ENCODE measurements around the gene MICAL3. TPM values are rescaled to one million over a fixed set of nuclear protein-coding genes. Genes with fewer than 3 reads are reported as not detected.

MICAL3 gene
- total and polyA plus RNA-seq, 2 donors = 2.7 to 4.0 TPM

- H3K4me3 ChIP-seq (ENCODE audit: low read length in 2 of 2) = no peak overlapping the region
- no peaks in the 10 kb centered on the region for H3K9me3 ChIP-seq (ENCODE audit: control insufficient read depth in 2 of 2, insufficient read depth in 1 of 2, low read length in 1 of 2)
- no peaks in the 10 kb centered on the region for H3K27me3 ChIP-seq (ENCODE audit: control insufficient read depth in 2 of 2, insufficient read depth in 1 of 2, low read length in 1 of 2)
- H3K27ac ChIP-seq (ENCODE audit: low read depth in 1 of 2, low read length in 1 of 2) = no peak overlapping the region
- H3K4me1 ChIP-seq (ENCODE audit: control insufficient read depth in 2 of 2, insufficient read depth in 2 of 2, low read length in 2 of 2) = peaks cover 0 to 7% of the 10 kb centered on the region in 2 donors
- WGBS = 84% methylated on average over 13 of the region's 13 CpGs
- no peaks in the 10 kb centered on the region for H3K36me3 ChIP-seq (ENCODE audit: control insufficient read depth in 2 of 2, insufficient read depth in 2 of 2, low read length in 1 of 2)
- no peak for DNase-seq (ENCODE audit: low read depth in 6 of 9, low spot score in 9 of 9)
Observed at GRCh38 chr22:17916226-17916889, 108.0 kb downstream of the MICAL3 start.

DNA sequence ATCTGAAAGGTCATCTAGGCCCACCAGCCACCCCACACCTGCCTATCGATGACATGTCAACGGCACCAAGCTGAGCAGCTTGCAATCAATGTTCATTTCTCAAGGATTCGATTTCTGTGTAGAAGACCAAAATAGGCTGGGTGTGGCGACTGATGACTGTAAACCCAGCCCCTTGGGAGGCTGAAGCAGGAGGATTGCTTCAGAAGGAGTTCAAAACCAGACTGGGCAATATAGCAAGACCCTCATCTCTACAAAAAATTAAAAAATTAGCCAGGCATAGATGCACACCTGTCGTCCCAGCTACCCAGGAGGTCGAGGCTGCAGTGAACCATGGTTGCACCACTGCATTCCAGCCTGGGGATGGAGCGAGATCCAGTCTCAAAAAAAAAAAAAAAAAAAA lies 108.7 kb downstream of the MICAL3 start:
- Histone ChIP-seq H3K27ac (ENCODE audit: low read depth in 1 of 2, low read length in 1 of 2) (no peak overlapping the region), H3K27me3 (ENCODE audit: control insufficient read depth in 2 of 2, insufficient read depth in 1 of 2, low read length in 1 of 2) (no peaks in the 10 kb centered on the region), H3K36me3 (ENCODE audit: control insufficient read depth in 2 of 2, insufficient read depth in 2 of 2, low read length in 1 of 2) (no peaks in the 10 kb centered on the region), H3K9me3 (ENCODE audit: control insufficient read depth in 2 of 2, insufficient read depth in 1 of 2, low read length in 1 of 2) (no peaks in the 10 kb centered on the region), H3K4me1 (ENCODE audit: control insufficient read depth in 2 of 2, insufficient read depth in 2 of 2, low read length in 2 of 2) (peaks cover 0 to 8% of the 10 kb centered on the region in 2 donors), H3K4me3 (ENCODE audit: low read length in 2 of 2) (no peak overlapping the region)
- 94% methylated on average over 7 of the region's 7 CpGs for WGBS
- DNase-seq (ENCODE audit: low read depth in 6 of 9, low spot score in 9 of 9) = no peak

DNA sequence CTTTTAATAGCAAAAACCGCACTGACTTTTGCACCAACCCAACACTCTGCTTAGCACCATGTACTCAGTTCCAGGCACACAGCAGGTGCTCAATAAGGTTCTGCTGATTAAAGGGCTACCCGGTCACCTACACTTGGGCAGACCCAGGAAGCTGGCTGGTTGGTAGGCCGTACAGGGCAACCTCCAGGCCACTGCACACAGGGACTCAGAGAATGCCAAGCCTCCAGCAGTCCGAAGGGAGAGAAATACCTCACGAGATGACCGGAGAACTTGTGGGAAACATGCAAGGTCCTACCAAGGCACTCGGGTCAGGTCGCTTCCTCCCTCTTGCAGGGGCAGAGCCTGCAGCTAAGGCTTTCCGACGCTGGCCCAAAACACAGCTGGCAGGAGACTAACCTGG lies 109.2 kb downstream of the MICAL3 start:
- DNase-seq (ENCODE audit: low read depth in 6 of 9, low spot score in 9 of 9) = no peak
- H3K4me3 ChIP-seq (ENCODE audit: low read length in 2 of 2) = no peak overlapping the region
- H3K4me1 ChIP-seq (ENCODE audit: control insufficient read depth in 2 of 2, insufficient read depth in 2 of 2, low read length in 2 of 2) = peaks cover 0 to 11% of the 10 kb centered on the region in 2 donors
- no peak overlapping the region for H3K27ac ChIP-seq (ENCODE audit: low read depth in 1 of 2, low read length in 1 of 2)
- H3K9me3 ChIP-seq (ENCODE audit: control insufficient read depth in 2 of 2, insufficient read depth in 1 of 2, low read length in 1 of 2) = no peaks in the 10 kb centered on the region
- no peaks in the 10 kb centered on the region for H3K36me3 ChIP-seq (ENCODE audit: control insufficient read depth in 2 of 2, insufficient read depth in 2 of 2, low read length in 1 of 2)
- no peaks in the 10 kb centered on the region for H3K27me3 ChIP-seq (ENCODE audit: control insufficient read depth in 2 of 2, insufficient read depth in 1 of 2, low read length in 1 of 2)
- 94% methylated on average over 10 of the region's 10 CpGs for WGBS

GRCh38 chr22:17914474-17914873 lies 109.9 kb downstream of the MICAL3 start:
- Histone ChIP-seq H3K9me3 (ENCODE audit: control insufficient read depth in 2 of 2, insufficient read depth in 1 of 2, low read length in 1 of 2) (no peaks in the 10 kb centered on the region), H3K36me3 (ENCODE audit: control insufficient read depth in 2 of 2, insufficient read depth in 2 of 2, low read length in 1 of 2) (no peaks in the 10 kb centered on the region), H3K4me1 (ENCODE audit: control insufficient read depth in 2 of 2, insufficient read depth in 2 of 2, low read length in 2 of 2) (peaks cover 0 to 5% of the 10 kb centered on the region in 2 donors), H3K27me3 (ENCODE audit: control insufficient read depth in 2 of 2, insufficient read depth in 1 of 2, low read length in 1 of 2) (no peaks in the 10 kb centered on the region), H3K27ac (ENCODE audit: low read depth in 1 of 2, low read length in 1 of 2) (no peak overlapping the region), H3K4me3 (ENCODE audit: low read length in 2 of 2) (no peak overlapping the region)
- no peak for DNase-seq (ENCODE audit: low read depth in 6 of 9, low spot score in 9 of 9)
- 90% methylated on average over 3 of the region's 3 CpGs for WGBS

- Histone ChIP-seq H3K27me3 (ENCODE audit: control insufficient read depth in 2 of 2, insufficient read depth in 1 of 2, low read length in 1 of 2) (no peaks in the 10 kb centered on the region), H3K9me3 (ENCODE audit: control insufficient read depth in 2 of 2, insufficient read depth in 1 of 2, low read length in 1 of 2) (no peaks in the 10 kb centered on the region), H3K36me3 (ENCODE audit: control insufficient read depth in 2 of 2, insufficient read depth in 2 of 2, low read length in 1 of 2) (no peaks in the 10 kb centered on the region), H3K4me3 (ENCODE audit: low read length in 2 of 2) (no peak overlapping the region), H3K27ac (ENCODE audit: low read depth in 1 of 2, low read length in 1 of 2) (no peak overlapping the region), H3K4me1 (ENCODE audit: control insufficient read depth in 2 of 2, insufficient read depth in 2 of 2, low read length in 2 of 2) (peaks cover 0 to 5% of the 10 kb centered on the region in 2 donors)
- WGBS = 98% methylated on average over 8 of the region's 8 CpGs
- no peak for DNase-seq (ENCODE audit: low read depth in 6 of 9, low spot score in 9 of 9)
Observed at GRCh38 chr22:17913801-17914347, 110.5 kb downstream of the MICAL3 start.

- peaks cover 0 to 5% of the 10 kb centered on the region in 2 donors for H3K4me1 ChIP-seq (ENCODE audit: control insufficient read depth in 2 of 2, insufficient read depth in 2 of 2, low read length in 2 of 2)
- no peak overlapping the region for H3K4me3 ChIP-seq (ENCODE audit: low read length in 2 of 2)
- H3K36me3 ChIP-seq (ENCODE audit: control insufficient read depth in 2 of 2, insufficient read depth in 2 of 2, low read length in 1 of 2) = no peaks in the 10 kb centered on the region
- H3K27me3 ChIP-seq (ENCODE audit: control insufficient read depth in 2 of 2, insufficient read depth in 1 of 2, low read length in 1 of 2) = no peaks in the 10 kb centered on the region
- H3K9me3 ChIP-seq (ENCODE audit: control insufficient read depth in 2 of 2, insufficient read depth in 1 of 2, low read length in 1 of 2) = no peaks in the 10 kb centered on the region
- WGBS = 95% methylated on average over 12 of the region's 12 CpGs
- H3K27ac ChIP-seq (ENCODE audit: low read depth in 1 of 2, low read length in 1 of 2) = no peak overlapping the region
- no peak for DNase-seq (ENCODE audit: low read depth in 6 of 9, low spot score in 9 of 9)
Observed at GRCh38 chr22:17912945-17913721, 111.2 kb downstream of the MICAL3 start.

GRCh38 chr22:17911887-17912286 lies 112.5 kb downstream of the MICAL3 start:
- H3K27me3 ChIP-seq (ENCODE audit: control insufficient read depth in 2 of 2, insufficient read depth in 1 of 2, low read length in 1 of 2) = no peaks in the 10 kb centered on the region
- H3K4me3 ChIP-seq (ENCODE audit: low read length in 2 of 2) = no peak overlapping the region
- H3K4me1 ChIP-seq (ENCODE audit: control insufficient read depth in 2 of 2, insufficient read depth in 2 of 2, low read length in 2 of 2) = peaks cover 0 to 5% of the 10 kb centered on the region in 2 donors
- WGBS = 99% methylated on average over 4 of the region's 4 CpGs
- no peak for DNase-seq (ENCODE audit: low read depth in 6 of 9, low spot score in 9 of 9)
- no peaks in the 10 kb centered on the region for H3K9me3 ChIP-seq (ENCODE audit: control insufficient read depth in 2 of 2, insufficient read depth in 1 of 2, low read length in 1 of 2)
- H3K27ac ChIP-seq (ENCODE audit: low read depth in 1 of 2, low read length in 1 of 2) = no peak overlapping the region
- no peaks in the 10 kb centered on the region for H3K36me3 ChIP-seq (ENCODE audit: control insufficient read depth in 2 of 2, insufficient read depth in 2 of 2, low read length in 1 of 2)

DNA sequence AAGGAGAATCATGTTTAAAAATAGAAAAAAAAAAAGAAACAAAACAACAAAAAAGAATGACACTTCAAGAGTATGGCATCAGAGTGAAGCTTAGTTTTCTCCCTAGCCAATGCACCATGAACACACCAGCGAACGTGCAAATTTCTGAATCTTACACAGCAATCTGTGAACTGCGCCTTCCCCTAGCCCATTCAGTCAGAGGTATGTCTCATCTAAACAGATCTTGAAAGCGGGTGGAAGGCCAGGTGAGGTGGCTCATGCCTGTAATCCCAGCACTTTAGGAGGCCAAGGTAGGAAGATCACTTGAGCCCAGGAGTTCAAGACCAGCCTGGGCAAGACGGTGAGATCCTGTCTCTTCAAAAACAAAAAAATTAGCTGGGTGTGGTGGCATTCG lies 113.1 kb downstream of the MICAL3 start:
- no peaks in the 10 kb centered on the region for H3K9me3 ChIP-seq (ENCODE audit: control insufficient read depth in 2 of 2, insufficient read depth in 1 of 2, low read length in 1 of 2)
- 99% methylated on average over 6 of the region's 6 CpGs for whole genome bisulfite sequencing
- H3K4me1 ChIP-seq (ENCODE audit: control insufficient read depth in 2 of 2, insufficient read depth in 2 of 2, low read length in 2 of 2) = peaks cover 0 to 5% of the 10 kb centered on the region in 2 donors
- H3K4me3 ChIP-seq (ENCODE audit: low read length in 2 of 2) = no peak overlapping the region
- H3K27ac ChIP-seq (ENCODE audit: low read depth in 1 of 2, low read length in 1 of 2) = no peak overlapping the region
- H3K36me3 ChIP-seq (ENCODE audit: control insufficient read depth in 2 of 2, insufficient read depth in 2 of 2, low read length in 1 of 2) = no peaks in the 10 kb centered on the region
- no peaks in the 10 kb centered on the region for H3K27me3 ChIP-seq (ENCODE audit: control insufficient read depth in 2 of 2, insufficient read depth in 1 of 2, low read length in 1 of 2)
- DNase-seq (ENCODE audit: low read depth in 6 of 9, low spot score in 9 of 9) = no peak
